ENCODE results near the gene TAF1C. TPM values are rescaled to one million over a fixed set of nuclear protein-coding genes. Genes with fewer than 3 reads are reported as not detected.
A peak's percentile ranks its signal among the peaks of the same experiment; 100 is the strongest.

Gene TAF1C
- total RNA-seq, 3 donors from 2014 or later = 35.0 to 49.7 (median 42.2) TPM

DNA sequence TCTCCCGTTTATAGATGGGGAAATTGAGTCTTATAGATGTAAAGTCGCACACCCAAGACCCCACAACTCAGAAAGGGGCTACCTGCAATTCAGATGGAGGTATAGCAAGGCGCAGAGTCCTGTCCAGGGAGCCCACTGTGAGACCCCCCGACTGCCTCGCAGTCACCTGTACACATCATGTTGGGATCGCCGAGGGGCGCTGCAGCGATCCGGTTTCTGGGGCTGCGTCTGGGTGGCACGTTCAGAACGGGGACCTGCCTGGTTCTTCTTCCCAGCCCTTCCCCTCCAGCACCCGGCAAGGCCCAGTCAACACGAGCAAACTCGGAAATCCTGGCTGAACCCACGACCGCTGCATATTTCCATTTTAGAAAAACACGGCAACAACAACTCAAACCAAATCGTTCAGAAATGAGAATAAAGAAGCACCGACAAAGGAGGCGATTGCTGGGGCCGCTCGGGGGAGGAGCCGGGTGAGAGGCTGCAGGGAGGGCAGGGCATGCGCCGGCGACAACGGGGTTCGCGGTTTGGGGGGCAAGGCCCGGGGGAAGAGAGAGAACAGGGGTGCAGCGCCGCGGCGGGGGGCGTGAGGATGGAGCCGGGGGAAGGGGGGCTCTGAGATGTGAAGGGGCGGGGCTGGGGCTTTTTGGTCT, 42.5 kb downstream of the TAF1C start:
- DNase-seq (peak; percentile 40 to 62 (median 58)), ATAC-seq (peak; percentile 66)
- H3K36me3 ChIP-seq (ENCODE audit: low read depth) = no peaks in the 10 kb centered on the region
- intact Hi-C loops (cut with DNase I, micrococcal nuclease) = no loop called here
- H3K4me1 ChIP-seq (ENCODE audit: low read depth) = peaks cover 2% of the 10 kb centered on the region
- no peaks in the 10 kb centered on the region for H3K9me3 ChIP-seq
- TF ChIP-seq, protein P1, sequence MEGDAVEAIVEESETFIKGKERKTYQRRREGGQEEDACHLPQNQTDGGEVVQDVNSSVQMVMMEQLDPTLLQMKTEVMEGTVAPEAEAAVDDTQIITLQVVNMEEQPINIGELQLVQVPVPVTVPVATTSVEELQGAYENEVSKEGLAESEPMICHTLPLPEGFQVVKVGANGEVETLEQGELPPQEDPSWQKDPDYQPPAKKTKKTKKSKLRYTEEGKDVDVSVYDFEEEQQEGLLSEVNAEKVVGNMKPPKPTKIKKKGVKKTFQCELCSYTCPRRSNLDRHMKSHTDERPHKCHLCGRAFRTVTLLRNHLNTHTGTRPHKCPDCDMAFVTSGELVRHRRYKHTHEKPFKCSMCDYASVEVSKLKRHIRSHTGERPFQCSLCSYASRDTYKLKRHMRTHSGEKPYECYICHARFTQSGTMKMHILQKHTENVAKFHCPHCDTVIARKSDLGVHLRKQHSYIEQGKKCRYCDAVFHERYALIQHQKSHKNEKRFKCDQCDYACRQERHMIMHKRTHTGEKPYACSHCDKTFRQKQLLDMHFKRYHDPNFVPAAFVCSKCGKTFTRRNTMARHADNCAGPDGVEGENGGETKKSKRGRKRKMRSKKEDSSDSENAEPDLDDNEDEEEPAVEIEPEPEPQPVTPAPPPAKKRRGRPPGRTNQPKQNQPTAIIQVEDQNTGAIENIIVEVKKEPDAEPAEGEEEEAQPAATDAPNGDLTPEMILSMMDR (IDR thresholded peaks at IDR 0.05) = no peak
- peak overlapping the region; percentile 90 for H3K4me3 ChIP-seq

DNA sequence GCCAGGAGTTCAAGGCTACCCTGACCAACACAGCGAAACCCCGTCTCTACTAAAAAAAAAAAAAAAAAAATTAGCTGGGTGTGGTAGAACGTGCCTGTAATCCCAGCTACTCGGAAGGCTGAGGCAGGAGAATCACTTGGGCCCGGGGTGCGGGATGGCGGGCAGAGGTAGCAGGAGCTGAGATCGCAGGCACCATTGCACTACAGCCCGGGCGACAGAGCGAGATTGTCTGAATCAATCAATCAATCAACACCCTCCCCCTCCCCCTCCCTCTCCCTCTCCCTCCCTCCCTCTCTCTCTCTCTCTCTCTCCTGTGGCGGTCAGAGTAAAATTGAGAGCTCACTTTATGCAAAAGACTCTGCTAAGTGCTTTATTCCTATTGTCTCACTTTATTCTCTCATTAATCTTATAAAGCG, 43.1 kb downstream of the TAF1C start:
- intact Hi-C loops (cut with DNase I, micrococcal nuclease) = no loop called here
- ATAC-seq (no peak), DNase-seq (peak in 1 of 3 donors; percentile 31)
- H3K9me3 ChIP-seq = no peaks in the 10 kb centered on the region
- H3K4me3 ChIP-seq = no peak overlapping the region
- peaks cover 2% of the 10 kb centered on the region for H3K4me1 ChIP-seq (ENCODE audit: low read depth)
- H3K36me3 ChIP-seq (ENCODE audit: low read depth) = no peaks in the 10 kb centered on the region
- TF ChIP-seq, protein P1 (IDR thresholded peaks at IDR 0.05) = no peak

DNA sequence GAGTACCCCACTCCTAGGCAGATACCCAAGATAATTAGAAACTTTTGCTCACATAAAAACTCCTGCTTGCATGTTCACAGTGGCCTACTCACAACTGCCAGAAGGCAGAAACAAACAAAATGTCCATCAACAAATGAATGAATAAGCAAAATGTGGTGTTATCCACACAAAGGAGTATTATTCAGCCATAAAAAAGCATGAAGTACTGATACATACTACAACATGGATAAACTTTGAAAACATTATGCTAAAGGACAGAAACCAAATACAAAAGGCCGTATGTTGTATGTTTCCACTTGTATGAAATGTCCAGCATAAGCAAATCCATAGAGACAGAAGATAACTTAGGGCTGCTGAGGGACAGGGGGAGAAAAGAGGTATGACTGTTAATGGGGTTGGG, 43.8 kb downstream of the TAF1C start:
- H3K9me3 ChIP-seq = no peaks in the 10 kb centered on the region
- intact Hi-C loops (cut with DNase I, micrococcal nuclease) = no loop called here
- no peaks in the 10 kb centered on the region for H3K36me3 ChIP-seq (ENCODE audit: low read depth)
- no peak for DNase-seq
- H3K4me3 ChIP-seq = no peak overlapping the region
- TF ChIP-seq, protein P1 (IDR thresholded peaks at IDR 0.05) = no peak
- H3K4me1 ChIP-seq (ENCODE audit: low read depth) = peaks cover 2% of the 10 kb centered on the region
- no peak for ATAC-seq

DNA sequence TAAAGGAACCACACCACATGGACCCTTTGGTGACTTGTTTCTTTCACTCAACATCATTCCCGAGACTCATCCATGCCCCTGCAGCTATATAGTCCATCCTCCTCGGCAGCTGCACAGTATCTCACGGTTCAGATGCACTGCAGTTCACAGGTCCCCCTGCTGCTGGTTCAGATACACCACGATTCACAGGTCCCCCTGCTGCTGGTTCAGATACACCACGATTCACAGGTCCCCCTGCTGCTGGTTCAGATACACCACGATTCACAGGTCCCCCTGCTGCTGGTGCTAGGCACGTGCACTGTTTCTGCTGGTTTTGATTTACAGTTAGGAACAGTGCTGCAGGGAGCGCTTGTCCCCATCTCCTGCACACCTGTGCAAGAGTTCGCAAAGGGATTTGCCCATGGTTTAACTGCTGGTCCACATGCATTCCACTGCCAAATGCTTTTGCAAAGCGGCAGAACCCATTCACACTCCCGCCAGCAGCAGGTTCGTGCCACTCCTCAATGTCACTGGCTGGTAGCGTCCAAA, 45.6 kb downstream of the TAF1C start:
- intact Hi-C loops (cut with DNase I, micrococcal nuclease) = no loop called here
- H3K4me1 ChIP-seq (ENCODE audit: low read depth) = peaks cover 2% of the 10 kb centered on the region
- H3K4me3 ChIP-seq = no peak overlapping the region
- no peak for DNase-seq
- H3K9me3 ChIP-seq = no peaks in the 10 kb centered on the region
- ATAC-seq = no peak
- H3K36me3 ChIP-seq (ENCODE audit: low read depth) = no peaks in the 10 kb centered on the region
- TF ChIP-seq, protein P1 (IDR thresholded peaks at IDR 0.05) = no peak

DNA sequence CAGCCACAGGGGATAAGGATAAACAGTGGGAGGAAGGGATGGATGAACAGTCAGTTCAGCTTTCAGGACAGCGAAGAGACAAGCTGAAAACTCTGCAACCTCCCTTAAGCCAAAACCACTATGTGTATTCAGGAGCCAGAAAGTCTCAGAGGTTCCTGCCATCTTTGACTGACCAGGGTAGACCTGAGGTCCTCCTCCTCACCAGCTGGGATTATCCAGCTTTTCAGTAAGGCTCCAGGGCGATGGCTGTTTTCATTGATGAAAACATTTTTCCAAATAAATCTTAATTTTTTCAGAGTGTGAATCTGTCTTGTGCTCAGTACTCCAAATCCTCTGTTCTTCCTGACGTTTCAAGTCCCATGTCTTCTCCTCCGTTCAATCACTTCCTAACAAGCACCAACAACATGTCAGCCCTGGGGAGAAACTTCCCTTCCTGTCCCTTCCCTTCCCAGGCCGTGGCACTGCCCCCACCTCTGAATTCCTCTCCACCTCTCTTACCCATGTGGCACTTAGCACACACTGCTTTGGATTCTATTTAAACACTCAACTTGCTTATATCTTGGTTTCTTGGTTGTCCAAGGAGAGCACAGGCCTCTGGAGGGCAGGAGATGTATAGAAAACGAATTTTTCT, 47.1 kb downstream of the TAF1C start:
- DNase-seq (no peak), ATAC-seq (no peak)
- TF ChIP-seq, protein P1 (IDR thresholded peaks at IDR 0.05) = no peak
- no peak overlapping the region for H3K4me3 ChIP-seq
- intact Hi-C loops (cut with DNase I, micrococcal nuclease) = no loop called here
- no peaks in the 10 kb centered on the region for H3K9me3 ChIP-seq
- no peaks in the 10 kb centered on the region for H3K36me3 ChIP-seq (ENCODE audit: low read depth)
- peaks cover 2% of the 10 kb centered on the region for H3K4me1 ChIP-seq (ENCODE audit: low read depth)
